GM19351 (cell line): ENCODE measurements around the gene IL20.
"Not testable (repeated sequence)": the region's sequence is repeated elsewhere in the genome, so short reads cannot be mapped to it uniquely, and the experiment has no call there.

Experiments
- ATAC-seq: cut with Tn5 transposase; IDR thresholded peaks from one replicate; pipeline ENCODE4 v1.9.1; 2021; ENCODE audit warnings: mild to moderate bottlenecking, moderate library complexity; ENCODE audit not compliant: unreplicated experiment

IL20 gene

DNA sequence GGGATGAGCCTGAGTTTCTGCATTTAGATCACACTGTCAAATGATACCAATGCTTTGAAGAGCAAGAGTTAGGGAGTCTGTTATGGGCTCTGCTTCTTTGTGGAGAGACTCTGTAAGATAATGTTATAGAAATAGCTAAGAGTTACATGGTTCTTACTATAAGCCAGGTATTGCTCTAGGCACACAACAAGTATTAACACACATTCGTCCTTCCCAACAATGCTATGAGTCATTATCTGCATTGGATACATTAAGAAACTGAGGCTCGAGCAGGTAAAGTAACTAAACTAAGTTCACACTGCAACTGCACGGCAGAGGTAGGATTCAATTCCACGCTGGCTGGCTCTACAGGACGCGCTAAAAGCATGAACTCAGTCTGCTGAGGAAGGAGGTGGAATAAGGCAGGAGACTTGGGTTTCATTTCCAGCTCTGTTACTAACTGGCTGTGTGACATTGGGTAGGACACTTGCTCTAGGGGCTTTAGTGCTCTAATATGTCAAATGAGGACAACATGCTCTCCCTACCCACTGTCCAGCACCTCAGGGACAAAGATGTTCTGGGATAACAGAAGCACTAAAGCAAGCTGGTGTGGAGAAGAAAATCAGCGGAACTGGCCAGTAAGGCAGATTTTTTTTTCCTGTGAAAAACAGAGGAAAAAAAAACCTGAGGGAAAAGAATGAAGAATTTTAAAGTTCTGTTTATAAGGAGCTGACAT, 23.7 kb upstream of the IL20 start:
- no peak for ATAC-seq

DNA sequence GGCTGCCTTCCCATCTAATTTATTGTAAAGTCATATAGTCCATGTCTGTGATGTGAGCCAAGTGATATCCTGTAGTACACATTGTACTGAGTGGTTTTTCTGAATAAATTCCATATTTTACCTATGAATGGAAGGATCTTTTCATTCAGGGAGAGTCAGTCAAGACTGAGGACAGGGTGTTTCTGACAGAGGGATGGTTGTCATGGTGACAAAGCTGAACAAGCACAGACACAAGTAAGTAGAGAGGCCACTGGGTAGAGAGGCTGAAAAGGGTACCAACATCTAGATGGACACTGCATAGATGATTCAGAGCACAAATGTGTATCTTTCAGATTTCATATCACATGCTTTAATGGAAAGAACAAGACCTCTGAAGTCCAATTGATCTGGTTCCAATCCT, 22.6 kb upstream of the IL20 start:
- no peak for ATAC-seq

DNA sequence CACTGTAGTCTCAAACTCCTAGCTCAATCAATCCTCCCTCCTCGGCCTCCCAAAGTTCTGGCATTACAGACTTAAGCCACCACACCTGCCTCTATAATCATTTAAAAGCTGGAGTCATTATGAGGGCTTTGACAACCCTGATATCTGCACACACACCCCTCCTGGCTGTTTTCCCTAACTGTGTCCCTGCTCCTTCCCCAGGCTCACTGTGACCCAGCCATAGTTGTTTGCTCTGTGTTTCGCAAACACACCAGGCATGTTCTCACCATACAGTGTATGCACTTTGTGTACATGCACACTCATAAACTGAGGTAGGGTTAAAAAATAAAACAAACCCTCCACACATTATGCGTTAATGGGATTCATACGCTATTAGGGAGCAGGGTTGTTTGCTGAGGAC, 21.8 kb upstream of the IL20 start:
- ATAC-seq, result no peak

DNA sequence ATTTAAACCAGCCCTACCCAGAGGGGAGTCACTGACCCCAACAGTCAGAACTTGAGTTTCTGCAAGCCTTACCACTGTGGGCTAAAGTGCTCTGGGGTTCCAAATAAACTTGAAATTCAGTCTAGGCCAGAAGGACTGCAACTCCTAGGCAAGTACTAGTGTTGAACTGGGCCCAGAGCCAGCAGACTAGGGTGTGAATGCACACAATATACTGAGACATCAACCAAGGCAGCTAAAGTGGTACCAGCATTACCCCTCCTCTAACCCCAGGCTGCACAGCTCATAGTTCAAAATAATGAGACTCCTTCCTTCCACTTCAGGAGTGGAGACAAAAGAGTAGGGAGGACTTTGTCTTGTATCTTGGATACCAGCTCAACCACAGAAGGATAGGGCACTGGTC, 18.9 kb upstream of the IL20 start:
- no peak for ATAC-seq

DNA sequence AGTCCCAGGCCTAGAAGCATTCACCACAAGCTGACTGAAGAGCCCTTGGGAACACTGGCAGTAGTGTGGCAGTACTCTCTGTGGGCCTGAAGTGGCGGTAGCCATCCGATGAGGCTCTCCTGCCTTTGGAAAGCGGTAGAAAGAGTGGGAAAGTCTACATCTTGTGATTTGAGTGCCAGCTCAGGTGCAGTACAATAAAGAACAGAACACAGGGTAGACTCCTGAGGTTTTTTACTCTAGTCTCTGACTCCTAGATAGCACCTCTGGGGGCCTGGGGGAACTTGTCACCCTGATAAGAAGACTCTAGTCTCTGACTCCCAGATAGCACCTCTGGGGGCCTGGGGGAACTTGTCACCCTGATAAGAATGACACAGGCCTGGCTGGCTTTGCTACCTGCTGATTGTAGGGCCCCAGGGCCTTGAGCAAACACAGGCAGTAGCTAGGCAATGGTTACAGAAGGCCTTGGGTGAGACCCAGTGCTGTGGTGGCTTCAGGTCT, 18.0 kb upstream of the IL20 start:
- ATAC-seq, result no peak

DNA sequence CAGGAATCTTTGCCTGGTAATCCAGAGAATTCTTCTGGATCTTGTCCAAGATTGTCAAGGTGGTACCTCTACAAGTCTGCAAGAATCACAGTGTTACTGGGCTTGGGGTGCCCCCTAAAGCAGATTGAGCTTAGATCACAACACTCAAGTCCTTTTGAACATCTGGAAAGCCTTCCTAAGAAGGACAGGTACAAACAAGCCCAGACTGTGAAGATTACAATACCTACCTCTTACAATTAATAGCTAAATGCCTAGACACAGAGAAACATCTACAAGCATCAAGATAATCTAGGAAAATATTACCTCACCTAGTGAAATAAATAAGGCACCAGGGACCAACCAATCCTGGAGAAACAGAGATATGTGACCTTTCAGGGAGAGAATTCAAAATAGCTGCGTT, 17.5 kb upstream of the IL20 start:
- ATAC-seq, result no peak

DNA sequence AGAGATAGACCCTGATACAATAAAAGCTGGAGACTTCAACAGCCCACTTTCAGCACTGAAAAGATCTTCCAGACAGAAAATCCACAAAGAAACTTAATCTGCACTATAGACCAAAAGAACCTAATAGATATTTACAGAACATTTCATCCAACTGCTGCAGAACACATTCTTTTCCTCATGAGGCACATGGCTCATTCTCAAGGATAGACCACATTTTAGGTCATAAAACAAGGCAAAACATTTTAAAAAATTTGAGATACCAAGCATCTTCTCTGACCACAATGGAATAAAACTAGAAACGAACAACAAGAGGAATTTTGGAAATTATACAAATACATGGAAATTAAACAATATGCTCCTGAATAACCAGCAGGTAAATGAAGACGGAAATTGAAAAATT, 15.0 kb upstream of the IL20 start:
- no peak for ATAC-seq

DNA sequence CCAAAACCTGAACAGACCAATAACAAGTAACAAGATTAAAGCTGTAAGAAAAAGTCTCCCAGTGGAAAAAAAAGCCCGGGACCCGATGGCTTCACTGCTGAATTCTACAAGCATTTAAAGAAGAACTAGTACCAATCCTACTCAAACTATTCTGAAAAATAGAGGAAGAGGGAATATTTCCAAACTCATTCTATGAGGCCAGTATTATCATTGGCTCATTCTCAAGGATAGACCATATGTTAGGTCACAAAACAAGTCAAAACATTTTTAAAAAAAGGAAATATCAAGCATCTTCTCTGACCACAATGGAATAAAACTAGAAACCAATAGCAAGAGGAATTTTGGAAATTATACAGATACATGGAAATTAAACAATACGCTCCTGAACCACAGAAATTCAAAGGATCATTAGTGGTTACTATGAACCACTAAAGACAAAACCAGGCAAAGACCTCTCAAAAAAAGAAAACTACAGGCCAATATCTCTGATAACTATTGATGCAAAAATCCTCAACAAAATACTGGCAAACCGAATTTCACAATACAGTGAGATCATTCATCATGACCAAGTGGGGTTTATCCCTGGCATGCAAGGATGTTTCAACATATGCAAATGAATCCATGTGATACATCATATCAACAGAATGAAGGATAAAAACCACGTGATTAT, 13.9 kb upstream of the IL20 start:
- no peak for ATAC-seq

DNA sequence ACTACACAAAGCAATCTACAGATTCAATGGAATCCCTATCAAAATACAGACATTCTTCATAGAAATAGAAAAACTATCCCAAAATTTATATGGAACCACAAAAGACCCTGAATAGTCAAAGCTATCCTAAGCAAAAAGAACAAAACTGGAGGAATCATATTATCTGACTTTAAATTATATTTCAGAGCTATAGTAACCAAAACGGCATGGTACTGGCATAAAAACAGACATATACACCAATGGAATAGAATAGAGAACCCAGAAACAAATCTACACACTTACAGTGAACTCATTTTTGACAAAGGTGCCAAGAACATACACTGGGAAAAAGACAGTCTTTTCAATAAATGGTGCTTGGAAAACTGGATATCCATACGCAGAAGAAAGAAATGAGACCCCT, 12.8 kb upstream of the IL20 start:
- not testable (repeated sequence) for ATAC-seq

DNA sequence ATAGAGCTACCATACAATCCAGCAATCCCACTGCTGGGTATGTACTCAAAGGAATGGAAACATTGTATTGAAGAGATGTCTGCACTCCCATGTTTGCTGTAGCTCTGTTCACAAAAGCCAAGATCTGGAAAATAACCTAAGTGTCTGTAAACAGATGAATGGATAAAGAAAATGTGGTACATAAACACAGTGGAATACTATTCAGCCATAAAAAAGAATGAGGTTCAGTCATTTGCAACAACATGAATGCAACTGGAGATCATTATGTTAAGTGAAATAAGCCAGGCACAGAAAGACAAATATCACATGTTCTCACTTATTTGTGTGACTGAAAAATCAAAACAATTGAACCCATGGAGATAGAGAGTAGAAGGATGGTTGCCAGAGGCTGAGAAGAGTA, 11.7 kb upstream of the IL20 start:
- not testable (repeated sequence) for ATAC-seq

DNA sequence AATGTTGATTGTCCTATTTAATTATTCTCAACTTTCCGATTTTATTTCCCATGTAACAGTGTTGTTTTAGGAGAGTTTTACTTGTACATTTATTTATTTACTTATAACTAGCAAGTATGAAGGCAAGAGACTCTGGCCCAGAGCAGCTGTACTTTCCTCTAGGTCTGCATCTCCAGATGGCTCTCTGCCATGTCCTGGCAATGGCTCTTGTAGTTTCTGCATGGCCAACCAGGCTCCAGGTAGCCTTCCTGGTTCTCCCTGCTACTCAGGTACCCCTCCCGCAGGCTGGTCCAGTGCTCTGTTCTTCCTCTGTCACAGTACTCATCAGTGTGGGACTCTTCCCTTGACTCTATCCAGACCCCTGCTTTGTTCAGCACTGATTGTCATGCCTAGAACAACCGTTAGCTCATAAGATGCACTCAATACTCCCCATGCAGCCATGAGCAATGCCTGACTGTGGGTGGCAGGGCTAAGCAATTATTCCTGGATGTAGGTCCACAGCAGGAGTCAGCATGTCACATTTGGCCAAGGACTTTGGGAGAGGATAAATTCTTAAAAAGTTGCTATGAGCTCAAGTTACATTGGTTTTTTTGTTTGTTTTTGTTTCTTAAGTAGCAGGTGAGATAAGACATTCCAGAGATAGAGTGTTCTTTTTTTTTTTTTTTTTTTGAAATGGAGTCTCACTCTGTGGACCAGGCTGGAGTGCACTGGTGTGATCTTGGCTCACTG, 10.9 kb upstream of the IL20 start:
- no peak for ATAC-seq

DNA sequence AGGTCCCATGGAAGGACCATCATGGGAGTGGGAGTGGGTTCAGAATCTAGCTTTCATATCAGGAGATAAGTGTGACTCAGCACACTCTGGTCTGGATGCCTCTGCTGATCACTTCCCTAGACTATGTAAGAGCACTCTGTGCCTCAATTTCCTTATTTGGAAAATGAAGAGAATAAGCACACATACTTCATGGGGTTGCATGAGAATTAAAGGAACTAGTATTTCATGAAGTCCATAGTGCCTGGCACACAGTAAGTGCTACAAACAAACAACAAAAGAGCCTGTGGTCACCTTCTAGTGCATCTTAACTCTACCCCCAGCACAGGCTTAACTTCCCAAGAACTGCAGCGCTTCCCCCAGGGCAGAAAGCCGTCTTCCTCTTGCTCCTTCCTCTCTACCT, 9.6 kb upstream of the IL20 start:
- no peak for ATAC-seq

DNA sequence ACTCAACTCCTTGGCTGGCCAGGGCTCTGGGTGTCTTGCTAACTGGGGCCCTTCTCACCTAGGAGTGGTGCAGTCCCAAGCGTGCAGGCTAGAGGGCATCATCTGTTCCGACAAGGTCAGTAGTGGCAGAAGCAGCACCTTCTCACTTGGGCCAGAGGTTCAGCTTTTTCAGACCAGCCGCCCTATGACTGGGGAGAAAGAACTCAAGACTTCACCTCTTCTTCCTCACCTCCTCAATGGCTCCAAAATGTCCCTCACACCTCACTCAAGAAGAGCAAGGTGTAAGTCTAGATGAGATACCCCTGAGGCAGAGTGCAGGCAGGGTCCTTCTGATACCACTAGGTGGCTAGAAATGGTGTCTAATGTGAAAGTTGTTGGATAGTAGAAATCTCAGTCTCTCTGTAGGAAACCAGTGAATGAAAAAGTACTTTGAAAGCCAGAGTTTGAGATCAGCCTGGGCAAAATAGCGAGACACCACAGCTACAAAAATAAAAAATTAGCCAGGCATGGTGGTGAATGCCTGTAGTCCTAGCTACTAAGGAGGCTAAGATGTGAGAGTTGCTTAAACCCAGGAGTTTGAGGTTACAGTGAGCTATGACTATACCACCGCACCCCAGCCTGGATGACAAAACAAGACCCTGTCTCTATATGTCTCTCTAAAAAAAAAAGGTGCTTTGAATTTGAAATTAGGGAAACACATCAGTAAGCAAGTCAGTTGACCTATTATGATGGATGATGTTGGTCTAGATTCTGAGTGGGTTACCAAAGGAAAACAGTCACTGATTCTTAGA, 8.6 kb upstream of the IL20 start:
- ATAC-seq, result no peak

DNA sequence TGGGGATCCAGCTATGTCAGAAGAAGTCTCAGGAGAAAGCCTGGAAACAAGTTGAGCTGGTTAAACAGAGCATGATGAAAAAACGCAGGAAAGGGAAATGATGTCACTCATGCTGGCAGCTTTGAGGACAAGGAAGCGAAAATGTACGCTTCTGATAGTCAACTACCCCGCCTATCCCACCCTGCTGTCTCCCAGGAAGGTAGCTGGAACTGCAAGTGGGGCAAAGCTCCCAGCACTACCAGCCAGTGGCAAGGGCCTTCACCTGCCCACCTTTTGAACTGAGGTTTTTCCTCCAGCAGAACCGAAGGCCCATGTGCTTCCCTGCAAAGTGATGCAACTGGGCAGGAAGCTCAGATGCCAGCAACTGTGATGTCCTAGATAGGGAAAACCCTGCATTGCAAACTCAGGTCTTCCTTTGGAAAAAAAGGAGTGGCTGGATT, 6.3 kb upstream of the IL20 start:
- ATAC-seq, result no peak

DNA sequence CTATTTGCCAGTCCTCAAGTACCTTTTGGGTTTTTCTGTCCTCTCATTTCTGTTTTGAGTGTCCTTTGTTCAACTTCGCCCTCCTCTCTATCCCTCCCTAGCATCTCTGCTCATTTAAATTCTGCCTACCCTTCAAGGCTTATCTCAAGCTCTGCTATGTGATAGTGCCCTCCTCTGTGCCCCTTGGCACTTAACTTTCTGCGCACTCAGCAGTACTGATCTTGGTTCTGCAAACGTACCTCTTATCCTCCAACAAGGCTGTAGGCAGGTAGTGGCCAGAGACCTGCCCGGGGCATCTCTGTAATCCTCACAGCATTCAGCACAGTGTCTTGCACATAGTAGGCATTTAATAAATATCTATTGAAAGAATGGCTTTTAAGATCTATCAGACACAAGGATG, 5.3 kb upstream of the IL20 start:
- ATAC-seq, result no peak

DNA sequence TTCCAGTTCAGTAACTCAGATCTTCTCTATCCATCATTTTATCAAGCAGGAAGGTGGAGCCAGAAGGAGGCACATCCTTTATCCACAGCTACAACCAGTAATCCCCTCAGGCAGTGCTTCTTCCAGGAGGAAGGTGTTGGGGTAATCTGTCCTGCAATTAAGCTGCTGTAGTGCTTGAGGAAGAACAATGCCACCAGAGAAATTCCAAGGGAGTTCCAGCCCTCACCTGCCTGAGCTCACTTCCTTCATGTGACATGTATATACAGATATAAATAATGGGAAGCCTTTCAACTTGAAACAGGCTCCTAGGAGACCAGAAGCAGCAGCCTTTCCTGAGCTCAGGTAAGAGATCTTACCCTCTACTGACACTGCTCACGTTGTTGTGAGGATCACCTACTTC, 2.2 kb upstream of the IL20 start:
- no peak for ATAC-seq

DNA sequence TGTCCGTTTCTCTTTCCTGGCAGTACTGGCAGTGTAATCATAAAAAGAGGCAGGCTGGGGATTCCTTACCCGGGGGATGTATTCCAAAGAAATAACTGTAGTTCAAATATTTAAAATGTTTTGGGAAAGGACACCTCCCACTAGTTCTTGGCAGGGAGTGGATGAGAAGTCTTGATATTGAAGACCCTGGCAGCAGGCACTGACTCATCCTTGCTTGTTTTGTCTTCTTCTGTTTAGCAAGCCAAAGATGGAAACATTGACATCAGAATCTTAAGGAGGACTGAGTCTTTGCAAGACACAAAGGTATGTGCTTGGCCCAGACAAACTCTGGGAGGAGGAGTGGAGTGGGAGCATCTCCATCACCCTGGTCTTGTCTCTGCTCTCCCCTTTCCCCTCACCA, 639 bp downstream of the IL20 start:
- no peak for ATAC-seq

DNA sequence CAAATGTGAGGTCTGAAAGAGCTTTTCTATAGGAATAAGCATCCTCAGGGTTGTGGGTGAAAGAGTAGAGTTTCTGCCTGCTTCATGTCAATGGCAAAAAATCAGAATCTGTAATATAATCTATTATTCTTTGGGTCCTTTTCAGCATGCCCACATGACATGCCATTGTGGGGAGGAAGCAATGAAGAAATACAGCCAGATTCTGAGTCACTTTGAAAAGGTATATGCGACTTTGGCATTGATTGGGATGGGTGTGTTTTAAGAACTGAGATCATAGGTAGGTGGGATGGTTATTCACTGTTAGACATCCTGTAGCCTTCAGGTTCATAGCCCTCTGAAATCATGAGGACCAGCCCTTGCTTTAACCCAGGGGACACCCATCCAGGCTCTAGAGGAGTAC, 1.8 kb downstream of the IL20 start:
- ATAC-seq, result no peak

DNA sequence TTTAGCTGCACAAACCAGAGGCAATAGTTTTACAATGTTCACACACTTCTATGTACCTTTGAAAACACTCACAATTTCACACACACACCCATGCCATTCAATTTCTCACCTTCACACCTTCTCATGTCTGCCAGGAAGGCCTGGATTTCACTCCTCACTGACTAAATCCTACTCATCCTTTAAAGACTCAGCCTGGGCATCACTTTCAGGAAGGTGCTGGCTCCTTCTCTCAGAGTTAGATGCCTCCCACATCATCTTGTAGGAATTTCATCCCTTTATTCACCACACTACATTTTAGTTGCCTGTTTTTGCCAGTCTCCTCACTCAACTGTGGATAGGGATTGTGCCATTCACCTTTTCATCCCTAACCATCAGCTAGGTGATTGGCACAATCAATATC, 2.3 kb downstream of the IL20 start:
- no peak for ATAC-seq

DNA sequence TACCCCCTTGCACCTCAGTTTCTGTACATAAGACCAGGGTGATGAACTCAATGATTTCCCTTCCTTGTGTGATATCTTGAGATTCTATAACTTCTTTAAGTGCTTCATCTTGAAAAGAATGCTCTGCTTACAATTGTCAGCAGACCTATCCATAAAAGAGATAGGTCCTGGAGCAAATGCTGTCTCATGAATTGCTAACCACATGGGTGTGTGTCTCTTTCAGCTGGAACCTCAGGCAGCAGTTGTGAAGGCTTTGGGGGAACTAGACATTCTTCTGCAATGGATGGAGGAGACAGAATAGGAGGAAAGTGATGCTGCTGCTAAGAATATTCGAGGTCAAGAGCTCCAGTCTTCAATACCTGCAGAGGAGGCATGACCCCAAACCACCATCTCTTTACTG, 2.8 kb downstream of the IL20 start:
- no peak for ATAC-seq

DNA sequence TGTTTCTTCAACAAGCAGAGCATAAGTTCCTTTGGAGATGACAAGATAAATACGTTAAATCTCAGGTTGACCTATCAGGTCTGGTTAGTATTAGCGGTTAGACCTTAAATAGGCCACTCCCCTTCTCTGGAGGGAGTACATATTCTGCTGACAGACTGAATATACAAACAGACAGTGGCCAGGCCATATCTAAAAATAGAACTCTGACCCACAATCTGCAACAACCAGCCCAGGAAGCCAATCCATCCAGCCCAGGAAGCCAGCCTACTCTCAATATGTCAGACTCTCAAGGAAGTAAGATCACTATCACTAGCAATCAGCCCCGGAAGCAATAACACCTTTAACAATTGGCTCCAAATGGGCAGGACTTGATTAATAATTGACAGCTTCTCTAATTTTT, 6.7 kb downstream of the IL20 start:
- ATAC-seq, result no peak
